Dedifferentiated amniotic fluid mesenchymal stem cell (primary cell): ENCODE measurements around the gene ORM2.

Experiments used
- DNase-seq: peaks from one replicate; pipeline ENCODE4 v3.0.0-alpha.2; 2016; ENCODE audit errors: extremely low spot score

The ORM2 gene

GRCh38 chr9:114370251-114370967 is 40.7 kb downstream of the ORM2 start:
- DNase-seq: no peak

- DNase-seq: no peak
Observed at GRCh38 chr9:114370968-114371320, 41.3 kb downstream of the ORM2 start.

- DNase-seq: no peak
Observed at GRCh38 chr9:114371343-114371944, 41.8 kb downstream of the ORM2 start.

- DNase-seq: no peak
Observed at GRCh38 chr9:114371973-114372917, 42.6 kb downstream of the ORM2 start.

- DNase-seq: no peak
Observed at GRCh38 chr9:114372921-114373448, 43.3 kb downstream of the ORM2 start.

- DNase-seq: no peak
Observed at GRCh38 chr9:114373960-114374730, 44.5 kb downstream of the ORM2 start.

GRCh38 chr9:114374936-114375335 is 45.3 kb downstream of the ORM2 start:
- no peak for DNase-seq

- DNase-seq: no peak
Observed at GRCh38 chr9:114375386-114376175, 45.9 kb downstream of the ORM2 start.

GRCh38 chr9:114376586-114377445 is 47.1 kb downstream of the ORM2 start:
- DNase-seq: no peak

- no peak for DNase-seq
Observed at GRCh38 chr9:114378016-114378415, 48.3 kb downstream of the ORM2 start.

GRCh38 chr9:114378883-114379282 is 49.2 kb downstream of the ORM2 start:
- no peak for DNase-seq
